ENCODE data around the gene GPR173.
A peak's percentile ranks its signal among the peaks of the same experiment; 100 is the strongest.

GPR173 gene

DNA sequence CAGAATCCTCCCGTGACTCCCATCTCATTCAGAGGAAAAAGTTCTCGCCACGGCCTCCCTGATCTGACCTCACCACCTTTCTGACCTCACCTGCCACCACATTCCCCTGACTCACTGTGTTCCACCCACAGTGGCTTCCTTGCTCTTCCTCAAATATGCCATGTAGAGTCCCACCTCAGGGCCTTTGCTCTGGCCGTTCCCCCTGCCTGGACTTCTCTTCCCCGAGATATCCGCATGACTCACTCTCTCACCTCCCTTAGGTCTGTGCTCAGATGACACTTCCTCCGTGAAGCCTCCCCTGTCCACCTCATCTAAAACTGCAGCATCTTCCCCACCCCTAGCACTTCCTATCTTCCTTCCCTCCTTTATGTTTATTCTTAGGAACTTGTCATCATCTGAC lies 26.4 kb downstream of the GPR173 start:
- Histone ChIP-seq H2AFZ (ENCODE audit: low read depth, low read length) (no peak overlapping the region), H3K4me1 (ENCODE audit: insufficient read depth, low read length) (peaks cover 2% of the 10 kb centered on the region), H3K9me3 (ENCODE audit: low read length) (no peaks in the 10 kb centered on the region), H3K36me3 (ENCODE audit: insufficient read depth, low read length) (peaks cover 6% of the 10 kb centered on the region), H3K4me3 (ENCODE audit: low read length) (no peak overlapping the region), H3K27me3 (ENCODE audit: insufficient read depth, low read length) (no peaks in the 10 kb centered on the region)

DNA sequence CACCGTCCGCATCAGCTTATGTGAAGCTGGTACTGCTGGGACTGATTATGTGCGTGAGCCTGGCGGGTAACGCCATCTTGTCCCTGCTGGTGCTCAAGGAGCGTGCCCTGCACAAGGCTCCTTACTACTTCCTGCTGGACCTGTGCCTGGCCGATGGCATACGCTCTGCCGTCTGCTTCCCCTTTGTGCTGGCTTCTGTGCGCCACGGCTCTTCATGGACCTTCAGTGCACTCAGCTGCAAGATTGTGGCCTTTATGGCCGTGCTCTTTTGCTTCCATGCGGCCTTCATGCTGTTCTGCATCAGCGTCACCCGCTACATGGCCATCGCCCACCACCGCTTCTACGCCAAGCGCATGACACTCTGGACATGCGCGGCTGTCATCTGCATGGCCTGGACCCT lies 28.1 kb downstream of the GPR173 start:
- Histone ChIP-seq H3K4me1 (ENCODE audit: insufficient read depth, low read length) (peaks cover 6% of the 10 kb centered on the region), H3K27me3 (ENCODE audit: insufficient read depth, low read length) (no peaks in the 10 kb centered on the region), H3K36me3 (ENCODE audit: insufficient read depth, low read length) (peaks cover 6% of the 10 kb centered on the region), H3K9me3 (ENCODE audit: low read length) (no peaks in the 10 kb centered on the region), H2AFZ (ENCODE audit: low read depth, low read length) (no peak overlapping the region), H3K4me3 (ENCODE audit: low read length) (no peak overlapping the region)

GRCh38 chrX:53077207-53078197 lies 28.9 kb downstream of the GPR173 start:
- Histone ChIP-seq H3K4me3 (ENCODE audit: low read length) (no peak overlapping the region), H3K36me3 (ENCODE audit: insufficient read depth, low read length) (peaks cover 6% of the 10 kb centered on the region), H3K9me3 (ENCODE audit: low read length) (no peaks in the 10 kb centered on the region), H2AFZ (ENCODE audit: low read depth, low read length) (no peak overlapping the region), H3K27me3 (ENCODE audit: insufficient read depth, low read length) (no peaks in the 10 kb centered on the region), H3K4me1 (ENCODE audit: insufficient read depth, low read length) (peaks cover 6% of the 10 kb centered on the region)

GRCh38 chrX:53078943-53079342 lies 30.4 kb downstream of the GPR173 start:
- H3K4me1 ChIP-seq (ENCODE audit: insufficient read depth, low read length): peaks cover 14% of the 10 kb centered on the region
- H3K4me3 ChIP-seq (ENCODE audit: low read length): no peak overlapping the region
- no peaks in the 10 kb centered on the region for H3K27me3 ChIP-seq (ENCODE audit: insufficient read depth, low read length)
- H3K9me3 ChIP-seq (ENCODE audit: low read length): no peaks in the 10 kb centered on the region
- peaks cover 7% of the 10 kb centered on the region for H3K36me3 ChIP-seq (ENCODE audit: insufficient read depth, low read length)
- H2AFZ ChIP-seq (ENCODE audit: low read depth, low read length): no peak overlapping the region

DNA sequence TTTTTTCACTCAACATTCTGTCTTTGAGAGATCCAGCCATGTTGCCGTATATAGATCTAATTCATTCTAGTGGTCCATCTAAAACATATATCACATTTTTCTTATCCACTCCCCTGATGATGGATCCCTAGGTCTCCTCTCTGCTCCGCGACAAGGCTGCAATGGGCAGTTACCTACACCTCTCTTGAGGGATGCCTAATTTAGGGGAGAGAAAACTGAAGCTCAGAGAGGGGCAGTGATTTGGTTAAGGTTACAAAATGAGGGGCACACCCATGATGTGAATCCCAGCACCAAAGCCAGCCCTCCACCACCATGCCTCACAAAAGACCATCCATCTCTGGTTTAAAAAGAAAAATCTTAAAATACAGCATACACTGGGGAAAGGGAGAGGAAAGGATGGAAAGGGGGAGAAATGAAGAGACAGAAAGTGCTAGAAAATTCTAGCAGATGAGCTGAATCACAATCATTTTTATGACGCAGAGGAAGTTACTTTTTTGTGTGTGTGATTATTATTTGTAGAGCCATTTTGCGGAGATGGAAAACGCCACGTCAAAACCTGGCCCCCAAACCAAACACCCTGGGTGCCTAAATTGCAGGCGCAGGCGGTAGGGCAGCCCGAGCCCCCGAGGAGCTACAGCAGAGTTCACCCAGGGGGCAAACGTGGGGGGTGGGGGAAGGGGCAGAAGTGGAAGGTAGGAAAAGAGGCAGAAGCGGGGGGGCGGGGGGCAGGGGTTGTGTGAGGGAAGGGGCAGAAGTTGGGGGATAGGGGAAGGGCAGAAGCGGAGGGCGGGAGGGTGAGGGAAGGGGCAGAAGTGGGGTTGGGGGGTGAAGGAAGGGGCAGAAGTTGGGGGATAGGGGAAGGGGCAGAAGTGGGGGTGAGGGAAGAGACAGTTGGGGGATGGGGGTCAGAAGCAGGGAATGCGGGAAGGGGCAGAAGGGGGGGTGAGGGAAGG lies 32.3 kb downstream of the GPR173 start:
- H3K36me3 ChIP-seq (ENCODE audit: insufficient read depth, low read length): peaks cover 23% of the 10 kb centered on the region
- H3K9me3 ChIP-seq (ENCODE audit: low read length): no peaks in the 10 kb centered on the region
- H3K27me3 ChIP-seq (ENCODE audit: insufficient read depth, low read length): no peaks in the 10 kb centered on the region
- H2AFZ ChIP-seq (ENCODE audit: low read depth, low read length): no peak overlapping the region
- peaks cover 18% of the 10 kb centered on the region for H3K4me1 ChIP-seq (ENCODE audit: insufficient read depth, low read length)
- H3K4me3 ChIP-seq (ENCODE audit: low read length): no peak overlapping the region

- H3K36me3 ChIP-seq (ENCODE audit: insufficient read depth, low read length): peaks cover 22% of the 10 kb centered on the region
- no peaks in the 10 kb centered on the region for H3K9me3 ChIP-seq (ENCODE audit: low read length)
Observed at GRCh38 chrX:53081925-53082772, 33.6 kb downstream of the GPR173 start, which contains the start of gene TSPYL2. Gene TSPYL2, plus strand, starts transcription at chrX:53082367. Its CDS starts 132 bp downstream, at chrX:53082499.

GRCh38 chrX:53082773-53083616 lies 34.4 kb downstream of the GPR173 start:
- Histone ChIP-seq H3K36me3 (ENCODE audit: insufficient read depth, low read length) (peaks cover 22% of the 10 kb centered on the region), H3K27me3 (ENCODE audit: insufficient read depth, low read length) (no peaks in the 10 kb centered on the region), H2AFZ (ENCODE audit: low read depth, low read length) (no peak overlapping the region), H3K9me3 (ENCODE audit: low read length) (no peaks in the 10 kb centered on the region), H3K4me1 (ENCODE audit: insufficient read depth, low read length) (peaks cover 21% of the 10 kb centered on the region), H3K4me3 (ENCODE audit: low read length) (peak overlapping the region; percentile 68)

More at GRCh38 chrX:53081925-53082772, 33.6 kb downstream of the GPR173 start, which contains the start of gene TSPYL2:
- Histone ChIP-seq H3K4me1 (ENCODE audit: insufficient read depth, low read length) (peaks cover 21% of the 10 kb centered on the region), H3K4me3 (ENCODE audit: low read length) (peak within 1 kb of the TSS; percentile 68), H2AFZ (ENCODE audit: low read depth, low read length) (no peak within 1 kb of the TSS), H3K27me3 (ENCODE audit: insufficient read depth, low read length) (no peaks in the 10 kb centered on the region)

- Histone ChIP-seq H3K4me1 (ENCODE audit: insufficient read depth, low read length) (peaks cover 21% of the 10 kb centered on the region), H3K36me3 (ENCODE audit: insufficient read depth, low read length) (peaks cover 22% of the 10 kb centered on the region), H3K9me3 (ENCODE audit: low read length) (no peaks in the 10 kb centered on the region), H2AFZ (ENCODE audit: low read depth, low read length) (no peak overlapping the region), H3K4me3 (ENCODE audit: low read length) (peak overlapping the region; percentile 68), H3K27me3 (ENCODE audit: insufficient read depth, low read length) (no peaks in the 10 kb centered on the region)
Observed at GRCh38 chrX:53084043-53084570, 35.5 kb downstream of the GPR173 start.

DNA sequence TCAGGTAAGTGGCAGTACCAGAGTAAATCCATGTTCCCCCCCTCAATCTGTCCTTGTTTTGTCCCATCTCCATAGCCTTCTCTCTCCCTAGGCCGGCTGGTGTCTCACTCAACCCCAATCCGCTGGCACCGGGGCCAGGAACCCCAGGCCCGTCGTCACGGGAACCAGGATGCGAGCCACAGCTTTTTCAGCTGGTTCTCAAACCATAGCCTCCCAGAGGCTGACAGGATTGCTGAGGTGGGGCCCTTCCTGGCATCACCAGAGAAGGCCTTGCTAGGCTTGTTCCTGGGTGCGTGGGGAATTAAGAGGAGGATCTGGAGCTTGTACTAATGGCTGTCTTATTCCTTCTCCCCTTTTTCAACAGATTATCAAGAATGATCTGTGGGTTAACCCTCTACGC lies 36.3 kb downstream of the GPR173 start:
- Histone ChIP-seq H3K27me3 (ENCODE audit: insufficient read depth, low read length) (no peaks in the 10 kb centered on the region), H3K4me3 (ENCODE audit: low read length) (no peak overlapping the region), H3K36me3 (ENCODE audit: insufficient read depth, low read length) (peaks cover 22% of the 10 kb centered on the region)

DNA sequence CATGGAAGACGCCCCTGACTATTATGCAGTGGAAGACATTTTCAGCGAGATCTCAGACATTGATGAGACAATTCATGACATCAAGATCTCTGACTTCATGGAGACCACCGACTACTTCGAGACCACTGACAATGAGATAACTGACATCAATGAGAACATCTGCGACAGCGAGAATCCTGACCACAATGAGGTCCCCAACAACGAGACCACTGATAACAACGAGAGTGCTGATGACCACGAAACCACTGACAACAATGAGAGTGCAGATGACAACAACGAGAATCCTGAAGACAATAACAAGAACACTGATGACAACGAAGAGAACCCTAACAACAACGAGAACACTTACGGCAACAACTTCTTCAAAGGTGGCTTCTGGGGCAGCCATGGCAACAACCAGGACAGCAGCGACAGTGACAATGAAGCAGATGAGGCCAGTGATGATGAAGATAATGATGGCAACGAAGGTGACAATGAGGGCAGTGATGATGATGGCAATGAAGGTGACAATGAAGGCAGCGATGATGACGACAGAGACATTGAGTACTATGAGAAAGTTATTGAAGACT lies 37.2 kb downstream of the GPR173 start:
- H3K4me1 ChIP-seq (ENCODE audit: insufficient read depth, low read length): peaks cover 20% of the 10 kb centered on the region
- H3K4me3 ChIP-seq (ENCODE audit: low read length): no peak overlapping the region
- H2AFZ ChIP-seq (ENCODE audit: low read depth, low read length): no peak overlapping the region
- H3K27me3 ChIP-seq (ENCODE audit: insufficient read depth, low read length): no peaks in the 10 kb centered on the region
- H3K36me3 ChIP-seq (ENCODE audit: insufficient read depth, low read length): peaks cover 22% of the 10 kb centered on the region
- H3K9me3 ChIP-seq (ENCODE audit: low read length): no peaks in the 10 kb centered on the region

More for the DNA sequence above, 36.3 kb downstream of the GPR173 start:
- Histone ChIP-seq H3K9me3 (ENCODE audit: low read length) (no peaks in the 10 kb centered on the region), H3K4me1 (ENCODE audit: insufficient read depth, low read length) (peaks cover 21% of the 10 kb centered on the region), H2AFZ (ENCODE audit: low read depth, low read length) (no peak overlapping the region)

DNA sequence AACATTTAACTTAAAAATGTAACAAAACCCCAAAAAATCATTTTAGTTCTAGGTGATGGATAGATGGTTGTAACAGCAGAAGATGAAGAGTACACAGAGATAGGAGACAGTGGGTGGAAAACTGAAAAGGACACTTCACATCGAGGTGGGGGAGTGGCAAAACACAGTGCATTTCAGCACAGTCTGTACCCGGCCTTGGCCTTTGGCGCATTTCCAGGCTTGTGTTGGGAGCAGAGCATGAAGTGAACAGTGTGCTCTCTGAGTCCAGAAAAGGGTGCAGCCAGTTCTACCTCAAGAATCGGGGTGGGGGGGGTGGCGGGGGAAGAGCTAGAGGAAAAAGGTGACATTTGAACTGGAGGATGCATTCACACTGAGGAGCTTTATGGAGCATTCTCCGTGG lies 37.9 kb downstream of the GPR173 start:
- H3K4me3 ChIP-seq (ENCODE audit: low read length): no peak overlapping the region
- H3K4me1 ChIP-seq (ENCODE audit: insufficient read depth, low read length): peaks cover 18% of the 10 kb centered on the region
- peaks cover 22% of the 10 kb centered on the region for H3K36me3 ChIP-seq (ENCODE audit: insufficient read depth, low read length)
- no peaks in the 10 kb centered on the region for H3K27me3 ChIP-seq (ENCODE audit: insufficient read depth, low read length)
- no peak overlapping the region for H2AFZ ChIP-seq (ENCODE audit: low read depth, low read length)
- no peaks in the 10 kb centered on the region for H3K9me3 ChIP-seq (ENCODE audit: low read length)

All from neuron (in vitro differentiated cells).